ENCODE data around the gene TEX264.

Gene TEX264

GRCh38 chr3:51692980-51693395, 21.9 kb downstream of the TEX264 start:
- no peak for DNase-seq (ENCODE audit: low read depth)

GRCh38 chr3:51696954-51697353, 25.9 kb downstream of the TEX264 start:
- DNase-seq (ENCODE audit: low read depth) = no peak

- DNase-seq (ENCODE audit: low read depth) = no peak
Measured at GRCh38 chr3:51698209-51698608, 27.2 kb downstream of the TEX264 start.

- DNase-seq (ENCODE audit: low read depth) = no peak
Measured at GRCh38 chr3:51700403-51700802, 29.4 kb downstream of the TEX264 start.

- no peak for DNase-seq (ENCODE audit: low read depth)
Measured at GRCh38 chr3:51702156-51702555, 31.1 kb downstream of the TEX264 start.

- DNase-seq (ENCODE audit: low read depth) = no peak
Measured at GRCh38 chr3:51703068-51703760, 32.2 kb downstream of the TEX264 start.

- DNase-seq (ENCODE audit: low read depth) = no peak
Measured at GRCh38 chr3:51703761-51704510, 32.9 kb downstream of the TEX264 start.

- DNase-seq (ENCODE audit: low read depth) = no peak
Measured at GRCh38 chr3:51704511-51704950, 33.5 kb downstream of the TEX264 start.

- DNase-seq (ENCODE audit: low read depth) = no peak
Measured at GRCh38 chr3:51705276-51706020, 34.4 kb downstream of the TEX264 start.

- DNase-seq (ENCODE audit: low read depth) = no peak
Measured at GRCh38 chr3:51706021-51706485, 35.0 kb downstream of the TEX264 start.

GRCh38 chr3:51706788-51707731, 36.0 kb downstream of the TEX264 start, which contains the start of gene GRM2:
TSS of gene GRM2 (plus strand) at chr3:51707068. CDS start at chr3:51708984, 1,916 bp downstream.
- no peak for DNase-seq (ENCODE audit: low read depth)

GRCh38 chr3:51708216-51708845, 37.3 kb downstream of the TEX264 start:
- no peak for DNase-seq (ENCODE audit: low read depth)

GRCh38 chr3:51709004-51709420, 38.0 kb downstream of the TEX264 start:
- DNase-seq (ENCODE audit: low read depth) = no peak

- no peak for DNase-seq (ENCODE audit: low read depth)
Measured at GRCh38 chr3:51709675-51710074, 38.6 kb downstream of the TEX264 start.

GRCh38 chr3:51710631-51711351, 39.7 kb downstream of the TEX264 start:
- DNase-seq (ENCODE audit: low read depth) = no peak

GRCh38 chr3:51711352-51712037, 40.4 kb downstream of the TEX264 start:
- no peak for DNase-seq (ENCODE audit: low read depth)

GRCh38 chr3:51712038-51712420, 41.0 kb downstream of the TEX264 start:
- DNase-seq (ENCODE audit: low read depth) = no peak

- DNase-seq (ENCODE audit: low read depth) = no peak
Measured at GRCh38 chr3:51712511-51712931, 41.5 kb downstream of the TEX264 start.

GRCh38 chr3:51712963-51713362, 41.9 kb downstream of the TEX264 start:
- no peak for DNase-seq (ENCODE audit: low read depth)

Measured in stimulated activated CD8-positive, alpha-beta memory T cell treated with anti-CD3 and anti-CD28 coated beads, Interleukin-7, amount 100 ng/mL, for 24 hours (primary cell).